HG02870 (cell line): Measurements from ENCODE around the gene ARMS2.

Experiments used
- ATAC-seq: cut with Tn5 transposase; IDR thresholded peaks from one replicate; pipeline ENCODE4 v1.9.1; 2021; ENCODE audit warnings: mild to moderate bottlenecking, moderate library complexity; ENCODE audit not compliant: unreplicated experiment

ARMS2 gene

GRCh38 chr10:122492999-122493481 is 38.6 kb downstream of the ARMS2 start:
- no peak for ATAC-seq

GRCh38 chr10:122493761-122494160 is 39.3 kb downstream of the ARMS2 start:
- ATAC-seq: no peak

GRCh38 chr10:122494173-122494820 is 39.8 kb downstream of the ARMS2 start:
- no peak for ATAC-seq

- ATAC-seq: no peak
These were observed 40.4 kb downstream of the ARMS2 start for GRCh38 chr10:122494833-122495232.

- ATAC-seq: no peak
These were observed 41.2 kb downstream of the ARMS2 start for GRCh38 chr10:122495406-122496340.

GRCh38 chr10:122497241-122497640 is 42.8 kb downstream of the ARMS2 start:
- ATAC-seq: no peak

- ATAC-seq: no peak
These were observed 44.1 kb downstream of the ARMS2 start for GRCh38 chr10:122498521-122498920.

- no peak for ATAC-seq
These were observed 44.6 kb downstream of the ARMS2 start for GRCh38 chr10:122499012-122499411.

- ATAC-seq: no peak
These were observed 45.1 kb downstream of the ARMS2 start for GRCh38 chr10:122499491-122499941.

- ATAC-seq: no peak
These were observed 45.7 kb downstream of the ARMS2 start for GRCh38 chr10:122500194-122500593.

- ATAC-seq: no peak
These were observed 46.3 kb downstream of the ARMS2 start for GRCh38 chr10:122500726-122501125.

- no peak for ATAC-seq
These were observed 48.6 kb downstream of the ARMS2 start for GRCh38 chr10:122503012-122503411.

- ATAC-seq: no peak
These were observed 49.6 kb downstream of the ARMS2 start for GRCh38 chr10:122503886-122504609.

- no peak for ATAC-seq
These were observed 50.1 kb downstream of the ARMS2 start for GRCh38 chr10:122504610-122504950.

- ATAC-seq: no peak
These were observed 50.6 kb downstream of the ARMS2 start for GRCh38 chr10:122505011-122505410.

- ATAC-seq: no peak
These were observed 51.6 kb downstream of the ARMS2 start for GRCh38 chr10:122505885-122506645.
